Measurements from ENCODE around the gene LIN52.

The LIN52 gene

DNA sequence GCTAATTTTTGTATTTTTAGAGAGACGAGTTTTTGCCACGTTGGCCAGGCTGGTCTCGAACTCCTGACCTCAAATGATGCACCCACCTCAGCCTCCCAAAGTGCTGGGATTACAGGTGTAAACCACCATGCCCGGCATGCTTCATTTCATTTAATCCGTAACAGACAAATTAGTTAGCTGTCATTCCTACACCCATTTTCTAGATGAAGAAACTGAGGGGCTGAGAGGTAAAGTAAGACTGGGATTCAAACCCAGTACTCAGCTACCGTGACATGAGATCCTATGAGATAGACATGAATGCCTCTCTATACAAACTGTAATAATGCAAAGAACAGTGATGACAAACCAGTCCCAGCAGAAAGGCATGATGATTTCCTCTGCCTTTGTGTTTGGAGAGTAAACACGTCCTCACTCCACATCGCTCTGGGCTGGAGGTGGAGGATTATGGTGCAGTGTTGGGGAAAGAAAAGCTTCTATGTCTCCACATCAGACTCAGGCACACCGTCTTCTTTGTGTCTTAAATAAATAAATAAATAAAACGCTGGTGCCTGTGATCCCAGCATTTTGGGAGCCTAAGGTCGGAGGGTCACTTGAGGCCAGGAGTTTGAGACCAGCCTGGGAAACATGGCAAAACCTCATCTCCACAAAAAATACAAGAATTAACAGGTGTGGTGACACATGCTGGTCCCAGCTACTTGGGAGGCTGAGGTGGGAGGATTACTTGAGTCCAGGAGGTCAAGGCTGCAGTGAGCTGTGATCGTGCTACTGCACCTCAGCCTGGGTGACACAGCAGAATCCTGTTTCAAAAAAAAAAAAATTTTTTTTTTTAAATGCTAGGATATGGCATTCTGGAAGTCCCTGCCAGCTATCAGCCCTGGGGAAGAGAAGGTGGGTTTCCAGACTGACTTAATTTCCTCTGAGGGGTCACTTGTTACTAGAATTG is 164.9 kb downstream of the LIN52 start:
- no peaks in the 10 kb centered on the region for H3K79me2 ChIP-seq (ENCODE audit: insufficient read depth, low read depth)
- H2AFZ ChIP-seq (ENCODE audit: low read depth) = no peak overlapping the region
- no peak overlapping the region for H3K4me2 ChIP-seq
- no peaks in the 10 kb centered on the region for H3K36me3 ChIP-seq (ENCODE audit: insufficient read depth)
- H3K27ac ChIP-seq = no peak overlapping the region
- no peaks in the 10 kb centered on the region for H3K27me3 ChIP-seq (ENCODE audit: insufficient read depth, low read depth)
- H3K9ac ChIP-seq = no peak overlapping the region
- H3K4me3 ChIP-seq (IDR thresholded peaks at IDR 0.05; ENCODE audit: insufficient read depth, low read depth, low read length) = no peak overlapping the region
- no peaks in the 10 kb centered on the region for H3K4me1 ChIP-seq (ENCODE audit: low read depth, poor library complexity, severe bottlenecking)
- TF ChIP-seq, protein P1, sequence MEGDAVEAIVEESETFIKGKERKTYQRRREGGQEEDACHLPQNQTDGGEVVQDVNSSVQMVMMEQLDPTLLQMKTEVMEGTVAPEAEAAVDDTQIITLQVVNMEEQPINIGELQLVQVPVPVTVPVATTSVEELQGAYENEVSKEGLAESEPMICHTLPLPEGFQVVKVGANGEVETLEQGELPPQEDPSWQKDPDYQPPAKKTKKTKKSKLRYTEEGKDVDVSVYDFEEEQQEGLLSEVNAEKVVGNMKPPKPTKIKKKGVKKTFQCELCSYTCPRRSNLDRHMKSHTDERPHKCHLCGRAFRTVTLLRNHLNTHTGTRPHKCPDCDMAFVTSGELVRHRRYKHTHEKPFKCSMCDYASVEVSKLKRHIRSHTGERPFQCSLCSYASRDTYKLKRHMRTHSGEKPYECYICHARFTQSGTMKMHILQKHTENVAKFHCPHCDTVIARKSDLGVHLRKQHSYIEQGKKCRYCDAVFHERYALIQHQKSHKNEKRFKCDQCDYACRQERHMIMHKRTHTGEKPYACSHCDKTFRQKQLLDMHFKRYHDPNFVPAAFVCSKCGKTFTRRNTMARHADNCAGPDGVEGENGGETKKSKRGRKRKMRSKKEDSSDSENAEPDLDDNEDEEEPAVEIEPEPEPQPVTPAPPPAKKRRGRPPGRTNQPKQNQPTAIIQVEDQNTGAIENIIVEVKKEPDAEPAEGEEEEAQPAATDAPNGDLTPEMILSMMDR (conservative IDR thresholded peaks at IDR 0.05; ENCODE audit: low read depth, low read length) = no peak
- H4K20me1 ChIP-seq (ENCODE audit: insufficient read depth) = no peaks in the 10 kb centered on the region

Measured in KMS-11 (cell line).